HG02973 (cell line): Measurements from ENCODE around the gene LAMB3.

Source experiments
- ATAC-seq: cut with Tn5 transposase; IDR thresholded peaks from one replicate; pipeline ENCODE4 v1.9.1; 2021; ENCODE audit warnings: moderate library complexity; ENCODE audit not compliant: unreplicated experiment

LAMB3 gene

DNA sequence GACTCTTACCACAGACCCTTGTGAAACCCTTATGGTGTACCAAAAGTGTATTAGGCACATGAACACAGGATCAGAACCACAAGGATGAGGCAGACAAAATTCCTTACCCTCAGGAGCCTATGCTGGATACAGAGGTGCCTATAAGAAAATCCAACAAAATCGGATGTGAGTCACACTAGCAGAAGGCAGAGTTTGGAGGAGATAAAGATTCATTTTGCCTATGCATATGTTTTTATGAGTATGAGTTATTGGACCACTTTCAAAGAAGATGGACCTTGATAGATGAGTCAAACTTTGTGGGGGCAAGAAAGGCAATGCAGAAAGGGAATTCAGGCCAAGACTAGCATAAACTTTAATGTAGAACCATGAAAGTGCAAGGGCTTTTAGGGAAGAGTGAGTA, 51.7 kb downstream of the LAMB3 start:
- no peak for ATAC-seq

DNA sequence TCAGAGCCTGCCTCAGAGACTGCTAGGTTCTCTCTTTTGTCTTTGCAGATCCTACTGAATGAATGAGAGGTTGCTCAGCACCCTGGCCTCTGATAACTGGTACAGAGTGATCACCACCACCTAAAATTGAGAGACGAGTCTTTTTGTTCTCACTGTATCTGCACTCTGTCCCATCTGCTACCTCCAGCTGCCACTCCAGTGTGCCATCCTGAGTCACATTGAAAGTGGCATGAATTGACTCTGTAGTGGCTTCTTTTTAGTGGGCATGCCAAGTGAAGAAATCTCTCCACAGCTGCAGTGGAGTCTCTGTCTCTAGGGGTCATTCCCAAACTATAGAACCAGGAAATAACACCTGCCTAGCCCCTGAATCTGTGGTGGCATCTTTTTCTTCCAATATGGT, 54.0 kb downstream of the LAMB3 start:
- no peak for ATAC-seq

DNA sequence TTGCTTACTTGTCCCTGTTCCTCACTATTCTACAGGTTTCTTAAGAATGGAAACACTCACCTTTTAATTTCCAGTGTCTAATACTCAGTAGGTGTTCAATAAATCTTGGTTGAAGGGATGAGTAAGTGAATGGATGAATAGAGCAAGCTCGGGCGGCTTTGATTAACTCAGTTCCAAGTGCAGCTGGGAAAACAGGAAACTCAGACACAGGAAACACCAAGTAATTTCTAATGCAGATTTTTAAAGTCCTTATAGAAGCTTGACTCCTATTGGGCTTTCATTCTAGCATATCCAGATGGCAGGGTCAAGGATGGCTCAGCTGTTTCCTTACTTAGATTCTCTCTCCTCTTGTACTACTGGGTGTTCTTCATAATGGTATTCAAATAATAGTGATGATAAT, 54.7 kb downstream of the LAMB3 start:
- no peak for ATAC-seq

DNA sequence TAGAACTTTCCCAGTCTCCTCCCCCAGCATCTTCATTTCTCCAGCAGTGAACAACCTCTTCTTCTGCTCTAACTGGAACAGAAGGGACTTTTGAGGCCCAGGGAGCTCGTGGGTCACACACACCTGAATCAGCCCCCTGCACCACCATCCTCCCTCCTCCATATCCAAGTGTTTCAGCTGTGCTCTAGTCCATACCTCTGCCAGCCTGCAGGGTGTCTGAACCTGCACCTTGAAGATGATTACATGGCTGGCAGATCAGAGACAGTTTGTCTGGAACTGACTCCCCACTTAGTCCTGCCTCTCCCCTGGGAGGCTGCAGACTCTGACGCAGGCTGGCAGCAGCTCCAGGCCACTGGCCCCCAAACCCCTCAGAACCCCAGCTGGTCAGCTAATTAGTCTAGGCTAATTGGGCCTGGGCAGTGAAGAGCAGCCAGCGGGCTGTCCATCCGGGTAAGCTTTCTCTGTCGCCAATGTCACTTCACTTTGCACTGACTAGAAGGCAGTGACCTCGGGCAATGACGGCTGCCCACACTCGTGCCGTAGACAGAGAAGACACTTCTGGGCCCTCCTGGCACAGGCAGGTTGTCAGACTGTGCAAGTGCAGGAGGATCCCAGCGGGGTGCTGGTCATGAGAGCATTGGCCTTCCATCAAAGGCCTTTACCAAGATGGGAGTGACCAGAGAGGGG, 56.5 kb downstream of the LAMB3 start:
- ATAC-seq, result no peak

DNA sequence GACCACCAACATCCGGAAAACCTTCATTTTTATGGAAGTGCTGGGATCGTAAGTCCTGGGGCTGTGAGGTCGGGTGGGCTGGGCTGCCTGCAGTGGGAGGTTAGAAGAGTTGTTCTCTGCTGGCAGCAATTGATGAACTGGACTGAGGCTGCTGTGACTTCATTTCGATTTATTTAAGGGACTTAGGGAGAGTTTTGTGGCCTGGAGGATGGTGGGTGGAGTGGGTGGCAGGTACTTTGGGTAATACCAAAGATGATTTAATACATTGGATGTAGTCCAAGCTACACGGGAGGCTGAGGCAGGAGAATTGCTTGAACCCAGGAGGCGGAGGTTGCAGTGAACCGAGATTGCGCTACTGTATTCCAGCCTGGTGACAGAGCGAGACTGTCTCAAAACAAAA, 57.2 kb downstream of the LAMB3 start:
- no peak for ATAC-seq

DNA sequence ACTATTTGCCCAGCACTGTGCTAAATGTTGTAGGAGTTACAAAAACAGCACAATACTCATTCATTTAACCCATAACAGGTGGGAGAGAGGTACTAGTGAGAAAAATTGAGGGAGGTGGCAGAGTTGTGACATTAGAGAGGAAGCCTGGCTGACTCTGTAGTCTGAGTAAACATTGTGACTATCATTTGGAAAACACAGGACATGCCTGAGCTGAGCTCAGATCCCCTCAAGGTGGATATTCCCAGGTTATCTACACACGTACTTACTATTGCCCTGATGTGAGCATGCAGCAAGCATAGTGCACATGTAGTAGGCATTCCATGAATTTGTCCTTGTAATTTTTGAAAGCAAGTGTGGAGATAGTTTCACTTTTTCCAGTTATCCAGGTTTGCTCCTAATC, 57.8 kb downstream of the LAMB3 start:
- ATAC-seq, result no peak

DNA sequence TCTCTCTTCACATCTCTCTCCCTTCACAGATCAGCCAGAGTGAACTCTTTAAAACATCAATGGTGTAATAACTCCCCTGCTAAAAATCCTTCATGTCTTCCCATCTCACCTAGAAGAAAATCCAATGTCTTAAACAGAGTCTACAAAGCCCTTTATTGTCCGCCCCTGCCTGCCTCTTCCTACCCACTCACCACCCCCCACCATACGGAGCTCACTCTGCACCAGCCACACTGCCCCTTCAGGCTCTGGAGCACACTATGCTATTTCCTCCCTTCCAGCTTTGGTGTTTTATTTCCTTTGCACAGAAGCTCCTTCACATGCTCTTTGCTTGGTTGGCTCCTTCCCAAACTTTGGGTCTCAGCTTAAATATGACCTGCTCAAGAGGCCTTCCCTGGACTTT, 58.5 kb downstream of the LAMB3 start:
- ATAC-seq, result no peak

DNA sequence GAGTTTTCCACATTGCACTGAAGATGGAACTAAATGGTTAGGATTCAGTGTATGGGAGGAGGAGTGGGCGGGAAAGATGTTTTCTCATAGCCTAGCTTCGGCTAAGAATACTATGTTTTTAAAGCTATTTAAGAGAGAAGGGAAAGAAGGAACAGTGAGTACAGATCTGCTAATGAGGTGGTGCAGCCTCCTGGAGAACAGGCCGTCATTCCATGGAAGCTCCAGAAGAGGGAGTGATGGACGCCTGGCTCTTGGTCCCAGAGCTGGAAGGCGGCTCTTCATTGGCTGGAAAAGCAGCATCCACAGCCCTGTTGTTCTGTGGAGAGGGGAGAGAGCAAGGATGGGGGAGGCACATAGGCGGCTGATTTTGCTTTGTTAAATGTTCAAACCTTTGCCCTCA, 61.8 kb downstream of the LAMB3 start:
- no peak for ATAC-seq

DNA sequence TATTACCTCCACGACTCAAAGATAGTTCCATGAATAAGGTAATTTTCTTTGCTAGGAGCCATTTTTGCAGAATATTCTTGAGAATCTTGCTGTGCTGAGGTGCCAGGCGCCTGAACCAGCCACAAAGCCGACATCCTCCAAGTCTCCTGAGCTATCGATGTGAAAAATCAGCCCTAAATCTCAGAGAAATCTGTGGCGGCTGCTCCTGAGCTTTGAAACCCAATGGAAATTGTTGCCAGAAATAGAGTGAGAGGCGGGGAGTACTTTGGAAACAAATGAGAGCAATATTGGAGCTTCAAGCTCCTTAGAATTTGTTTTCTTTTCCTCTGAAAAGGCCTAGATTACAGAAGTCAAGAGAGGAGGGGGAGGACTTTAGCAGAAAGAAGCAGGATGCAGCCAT, 62.4 kb downstream of the LAMB3 start:
- ATAC-seq, result no peak

DNA sequence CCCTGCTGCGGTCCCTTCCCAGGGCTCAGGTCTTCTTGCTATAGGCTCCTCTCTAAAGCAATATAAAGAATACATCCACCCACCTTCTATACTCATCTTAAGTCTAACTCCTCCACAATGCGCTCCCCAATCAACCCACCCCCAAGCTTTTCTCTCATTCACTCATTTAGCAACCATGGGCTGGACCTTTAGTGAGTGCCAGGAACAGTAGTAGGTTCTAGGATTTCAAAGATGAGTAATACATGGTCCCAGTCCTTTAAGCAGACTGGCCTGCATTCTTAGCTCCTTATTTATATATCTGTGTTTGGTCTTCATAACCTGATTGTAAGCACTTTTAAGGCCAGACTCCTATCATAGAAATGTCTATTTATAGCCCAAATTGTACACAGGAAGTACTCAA, 62.8 kb downstream of the LAMB3 start:
- no peak for ATAC-seq

DNA sequence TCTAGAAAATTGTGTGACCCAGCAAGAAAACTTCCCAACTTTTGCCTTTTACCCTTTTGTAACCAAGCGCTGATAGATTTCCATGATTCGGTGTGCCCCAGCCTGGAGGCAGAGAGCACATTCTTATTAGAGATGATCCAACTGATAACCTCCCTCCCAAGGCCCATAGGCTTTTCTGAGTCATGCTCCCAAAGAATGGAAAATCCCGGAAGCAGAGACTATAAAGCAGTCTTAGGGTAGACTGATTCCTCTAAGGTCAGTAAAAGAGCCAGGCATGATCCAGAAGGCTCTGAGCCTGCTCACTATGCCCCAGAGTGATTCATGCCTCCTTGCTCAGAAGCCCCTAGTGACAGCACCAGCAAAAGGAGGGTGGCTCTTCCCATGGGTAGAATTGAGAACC, 64.4 kb downstream of the LAMB3 start:
- no peak for ATAC-seq

DNA sequence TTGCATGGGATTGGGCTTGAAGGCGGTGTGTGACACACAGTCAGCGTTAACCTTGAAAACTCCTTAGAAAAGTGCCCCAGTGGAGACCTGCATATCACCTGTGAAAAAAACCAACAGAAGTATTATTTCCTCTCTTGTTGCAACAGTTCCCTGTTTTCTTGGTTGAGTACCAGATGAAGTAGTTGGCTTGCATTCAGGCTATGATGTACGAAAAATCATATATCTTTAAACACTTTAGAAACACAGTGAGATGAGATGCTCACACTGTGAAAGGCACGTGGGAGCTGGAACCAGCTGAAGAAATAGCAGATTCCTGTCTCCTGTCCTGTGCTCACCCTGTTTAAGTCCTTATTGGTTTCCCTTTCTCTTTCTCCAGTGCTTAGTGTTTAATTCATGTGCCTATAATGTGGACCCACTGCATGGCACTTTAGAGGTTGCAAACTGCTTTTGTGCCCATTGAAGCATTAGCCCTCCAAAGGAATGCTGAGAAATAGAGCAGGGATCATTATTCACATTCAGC, 65.9 kb downstream of the LAMB3 start:
- no peak for ATAC-seq

DNA sequence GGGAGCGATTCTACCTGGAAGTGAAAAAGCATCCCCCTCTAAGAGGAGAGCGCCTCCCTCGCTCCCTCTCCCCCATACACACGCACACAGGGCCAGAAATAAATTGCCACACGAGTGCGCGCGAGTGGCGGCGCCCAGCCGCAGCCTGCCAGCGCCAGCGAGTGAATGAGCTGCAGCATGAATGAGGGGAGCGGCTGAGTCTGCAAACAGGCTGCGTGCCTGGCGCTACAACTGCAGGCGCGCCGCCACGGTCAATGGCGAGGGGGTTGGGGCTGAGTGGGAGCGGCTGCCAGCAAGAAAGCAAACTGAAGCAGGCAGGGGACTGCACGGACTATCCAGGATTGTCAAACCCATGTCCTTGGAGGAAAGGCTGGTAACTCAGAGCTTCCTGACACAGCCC, 66.6 kb downstream of the LAMB3 start:
- no peak for ATAC-seq

DNA sequence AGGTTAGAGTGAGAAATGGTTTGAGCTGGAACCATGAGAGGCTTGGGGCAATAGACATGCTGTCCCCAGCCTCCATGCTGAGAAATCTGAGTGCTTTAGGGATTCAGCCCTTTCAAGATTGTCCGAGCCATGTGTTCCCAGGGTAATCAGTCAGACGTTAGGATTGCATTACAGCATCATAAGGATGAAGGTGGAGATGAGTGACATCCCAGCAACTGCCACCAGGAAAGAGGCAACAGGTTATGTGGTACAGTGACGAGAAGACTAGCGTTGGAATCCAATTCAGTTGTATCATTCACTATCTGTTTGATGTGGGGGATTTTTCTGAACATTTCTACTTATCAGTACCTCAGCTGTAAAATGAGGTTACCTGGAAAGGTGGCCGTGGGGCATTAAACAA, 67.0 kb downstream of the LAMB3 start:
- no peak for ATAC-seq

DNA sequence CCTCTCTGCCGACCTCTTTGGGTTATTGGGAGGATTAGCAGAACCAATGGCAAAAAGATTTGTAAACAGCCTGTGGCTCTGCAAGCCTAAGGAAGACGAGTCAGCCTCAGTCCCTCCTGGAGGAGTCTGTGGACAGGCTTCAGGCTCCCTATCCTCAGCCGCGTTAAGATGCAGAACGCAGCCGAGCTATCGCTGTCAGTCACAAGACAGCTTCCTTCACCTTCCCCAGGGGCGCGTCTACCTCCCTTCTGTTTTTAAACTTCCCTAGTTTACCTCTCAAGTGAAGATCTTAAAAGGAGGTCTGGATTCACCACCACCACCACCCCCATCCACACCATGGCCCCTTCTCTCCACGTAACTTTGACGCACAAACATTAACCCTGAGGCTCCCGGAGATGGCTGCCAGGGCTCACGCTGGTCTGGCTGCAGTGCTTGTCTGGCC, 68.0 kb downstream of the LAMB3 start:
- ATAC-seq, result no peak

DNA sequence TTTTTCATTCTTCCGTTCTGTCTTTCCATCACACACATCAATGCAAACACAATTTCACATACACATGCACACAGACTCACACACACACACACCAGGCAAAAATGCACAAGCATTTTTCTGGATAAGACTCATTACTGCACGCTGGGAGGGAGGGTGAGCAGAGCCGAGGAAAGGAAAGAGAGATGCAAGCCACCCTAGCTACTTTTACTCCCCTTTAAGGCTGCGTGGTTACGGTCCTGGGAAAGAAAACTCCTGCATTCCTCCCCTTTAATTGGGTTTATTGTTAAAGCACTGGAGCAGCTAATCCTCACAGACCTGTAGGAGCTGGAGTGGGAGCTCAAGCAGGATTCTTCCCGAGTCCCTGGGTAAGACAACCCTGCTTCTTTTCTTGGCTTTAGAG, 68.8 kb downstream of the LAMB3 start, which contains the start of gene CAMK1G:
TSS of gene CAMK1G (plus strand) at position 307 of the 400 bp plus-strand sequence. CDS start 11,270 bp downstream, outside the sequence.
- no peak for ATAC-seq

DNA sequence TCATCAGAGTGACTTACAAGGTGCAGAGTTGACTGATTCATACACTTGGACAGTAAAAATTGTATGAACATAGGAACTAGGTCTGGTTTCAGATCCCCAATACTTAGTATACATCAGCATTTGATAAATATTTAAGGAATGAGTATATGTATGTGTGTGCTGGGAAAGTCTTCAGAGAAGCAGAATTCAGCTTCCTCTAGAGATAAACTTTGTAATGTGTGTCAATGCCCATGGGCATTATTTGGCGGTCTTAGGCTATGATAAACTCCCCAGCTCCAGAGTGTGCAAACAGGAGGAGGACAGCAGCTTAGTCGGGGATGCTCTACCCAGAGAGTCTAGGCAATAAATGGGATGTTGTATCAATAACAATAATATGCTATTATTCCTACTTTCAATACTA, 71.6 kb downstream of the LAMB3 start:
- no peak for ATAC-seq

DNA sequence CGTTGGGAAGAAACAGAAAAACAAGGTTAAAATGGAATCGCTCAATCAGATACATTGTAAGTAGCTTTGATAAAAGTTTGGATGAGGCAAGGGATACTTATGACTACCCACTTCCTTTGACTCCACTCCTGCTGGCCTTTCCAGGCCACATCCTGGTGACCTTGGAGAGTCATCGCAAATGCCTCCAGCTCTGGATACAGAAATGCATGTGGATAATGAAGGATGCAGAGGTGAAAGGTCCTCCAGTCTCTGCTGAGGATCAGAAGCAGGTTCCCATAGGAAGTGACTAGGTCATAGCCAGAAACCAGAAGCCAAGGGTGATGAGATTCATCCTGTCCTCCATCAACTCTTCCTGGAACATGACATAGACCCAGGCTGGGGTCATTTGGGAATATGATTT, 74.9 kb downstream of the LAMB3 start:
- no peak for ATAC-seq

DNA sequence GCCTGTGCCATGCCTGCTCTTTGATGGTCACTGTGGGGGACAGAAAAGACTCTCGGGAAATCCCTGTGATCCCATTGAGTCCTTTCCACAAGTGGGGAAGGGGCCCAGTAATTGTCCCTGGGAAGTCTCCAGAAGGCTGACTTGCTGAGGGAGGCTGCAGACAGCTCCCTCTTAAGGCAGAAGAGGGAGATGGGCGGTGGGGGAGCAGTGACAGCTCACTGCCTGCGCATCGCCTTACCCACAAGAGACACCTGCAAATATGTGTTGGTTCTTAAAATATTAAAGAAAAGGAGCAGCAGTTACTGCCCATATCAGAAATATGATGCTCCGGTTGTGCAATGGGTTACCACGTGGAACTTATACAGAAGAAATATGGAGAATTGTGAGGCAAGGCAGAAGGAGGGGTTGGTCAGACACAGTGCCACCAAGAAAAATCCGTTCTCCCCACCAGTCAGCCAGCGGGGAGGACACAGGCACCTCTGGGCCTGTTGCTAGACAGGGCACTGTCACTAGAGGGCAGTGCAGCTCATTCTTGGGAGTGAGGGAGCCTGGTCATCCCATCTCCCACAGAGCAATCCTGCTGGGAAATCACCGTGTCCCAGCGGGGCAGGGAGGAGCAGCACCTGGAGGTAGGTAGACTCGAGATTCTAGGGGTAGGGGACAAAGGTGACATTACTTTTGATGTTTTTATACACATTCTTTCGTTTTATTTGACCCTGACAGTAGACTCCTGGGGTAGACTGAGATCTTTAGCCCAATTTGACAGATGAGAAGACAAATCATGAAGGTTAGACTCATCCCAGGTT, 75.6 kb downstream of the LAMB3 start:
- ATAC-seq, result peak; percentile 86

DNA sequence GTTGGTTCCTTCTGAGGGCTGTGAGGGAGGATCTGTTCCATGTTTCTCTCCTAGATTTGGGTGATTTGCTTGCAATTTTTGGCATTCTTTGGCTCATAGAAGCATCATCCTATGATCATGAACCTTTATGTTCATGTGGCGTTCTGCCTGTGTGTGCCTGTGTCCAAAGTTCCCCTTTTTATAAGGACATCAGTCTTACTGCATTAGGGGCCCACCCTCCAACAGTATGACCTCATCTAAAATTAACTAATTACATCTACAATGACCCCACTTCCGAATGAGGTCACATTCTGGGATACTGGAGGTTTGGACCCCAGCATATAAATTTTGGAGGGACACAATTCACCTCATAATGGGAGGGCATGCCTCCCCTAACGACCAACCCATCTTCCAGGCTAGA, 81.5 kb downstream of the LAMB3 start:
- ATAC-seq, result no peak

DNA sequence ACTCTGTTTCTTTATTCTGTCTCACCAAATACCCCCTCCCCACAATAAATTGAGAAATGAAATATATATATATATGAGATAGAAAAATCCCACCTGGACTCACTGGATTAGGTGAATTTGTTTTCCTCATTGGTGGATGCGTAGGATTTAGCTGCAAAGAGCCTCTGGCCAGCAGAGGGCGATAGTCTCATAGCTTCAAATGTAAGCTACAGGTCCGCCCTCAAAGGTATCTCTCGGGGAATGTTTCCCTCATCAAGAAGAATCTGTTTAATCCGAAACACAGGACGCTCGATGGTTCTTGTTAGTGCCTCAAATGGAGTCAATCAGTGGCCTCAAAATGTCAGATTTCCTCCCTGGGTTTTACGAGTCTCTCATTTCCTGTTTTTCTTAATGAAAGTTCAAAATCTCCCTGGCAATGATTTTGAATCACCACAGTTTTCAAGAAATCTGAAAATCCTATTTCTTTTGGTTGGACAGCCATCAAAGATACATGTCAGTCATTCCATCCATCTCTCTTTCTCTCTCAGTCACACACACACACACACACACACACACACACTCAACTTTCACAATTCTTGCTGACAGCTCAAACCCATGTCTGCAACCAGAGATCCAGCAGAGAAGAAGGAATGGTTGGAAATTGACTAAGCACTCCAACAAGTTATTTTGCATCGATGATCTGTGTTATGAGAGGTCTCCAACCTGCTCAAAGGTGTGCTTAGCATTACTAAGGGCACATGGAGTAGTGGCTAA, 82.6 kb downstream of the LAMB3 start:
- no peak for ATAC-seq
